H1 (cell line): ENCODE measurements around the gene TMEM52B. TPM values are rescaled to one million over a fixed set of nuclear protein-coding genes. Genes with fewer than 3 reads are reported as not detected.
"Not testable (repeated sequence)": the region's sequence is repeated elsewhere in the genome, so short reads cannot be mapped to it uniquely, and the experiment has no call there.

Source experiments
- CTCF ChIA-PET: fragments of 300-600 bp; sonication (Branson Sonifier 250); formaldehyde crosslinking; loops from one replicate; lab custom pipeline; 2021; ENCODE audit not compliant: partially characterized antibody; lab: Charles Lee
- POLR2A ChIA-PET: fragments of 300-600 bp; sonication (Branson Sonifier 250); formaldehyde crosslinking; loops from one replicate; lab custom pipeline; 2021; ENCODE audit warnings: inconsistent platforms; ENCODE audit not compliant: partially characterized antibody; lab: Charles Lee
- DNase-seq, 2 experiments: peaks; one replicate each; pipeline versions ENCODE4 v3.0.0 to v3.0.0-alpha.2; 2010 to 2022; ENCODE audit warnings: low spot score in 2 of 2, low read depth in 1 of 2, mixed read lengths in 1 of 2
- FAIRE-seq: peaks from 2 replicates; lab custom pipeline; 2011; peaks lifted over from hg19 to GRCh38; lab: Jason Lieb, UNC
- H2AFZ ChIP-seq: 2 replicates; pipeline ENCODE4 v1.8.1; 2012; ENCODE audit warnings: low read length, inconsistent platforms
- H2AK5ac ChIP-seq: 2 replicates; pipeline ENCODE4 v1.6.1; 2013; ENCODE audit warnings: low read depth, low read length
- H2BK120ac ChIP-seq: replicated peaks from 2 replicates; pipeline ENCODE3; 2013; ENCODE audit warnings: low read depth, low read length, inconsistent platforms
- H2BK12ac ChIP-seq: 2 replicates; pipeline ENCODE4 v1.6.1; 2013; ENCODE audit warnings: low read depth, low read length
- H2BK15ac ChIP-seq: 2 replicates; pipeline ENCODE4 v1.6.1; 2013; ENCODE audit warnings: low read length
- H2BK20ac ChIP-seq: 2 replicates; pipeline ENCODE4 v1.6.1; 2013; ENCODE audit warnings: low read length
- H2BK5ac ChIP-seq: 2 replicates; pipeline ENCODE4 v1.6.1; 2013; ENCODE audit warnings: low read depth, low read length
- H3K14ac ChIP-seq: 2 replicates; pipeline ENCODE4 v1.6.1; 2013; ENCODE audit warnings: inconsistent platforms; ENCODE audit not compliant: insufficient read length
- H3K18ac ChIP-seq: 2 replicates; pipeline ENCODE4 v1.6.1; 2013; ENCODE audit warnings: low read length; ENCODE audit errors: extremely low read depth
- H3K23ac ChIP-seq: 2 replicates; pipeline ENCODE4 v1.6.1; 2013; ENCODE audit warnings: inconsistent platforms; ENCODE audit not compliant: insufficient read length
- H3K23me2 ChIP-seq: 2 replicates; pipeline ENCODE4 v1.6.1; 2013; ENCODE audit warnings: low read depth, low read length
- H3K27ac ChIP-seq: 2 replicates; pipeline ENCODE4 v1.6.1; 2011; ENCODE audit warnings: low read depth, low read length, inconsistent platforms
- H3K27me3 ChIP-seq, 4 experiments: replicated peaks in 1 of 4; 1 replicate in 1 of 4; 2 replicates in 3 of 4; pipeline versions ENCODE4 v1.6.1 to v1.8.1; 2011 to 2013; ENCODE audit warnings: low read length in 3 of 4, mild to moderate bottlenecking in 3 of 4, inconsistent platforms in 2 of 4, mixed read lengths in 2 of 4, moderate library complexity in 1 of 4; ENCODE audit not compliant: control insufficient read depth in 3 of 4, insufficient read depth in 3 of 4; ENCODE audit errors: extremely low read depth in 1 of 4
- H3K36me3 ChIP-seq, 4 experiments: 2 replicates each; pipeline versions ENCODE4 v1.6.1 to v1.8.1; 2011 to 2013; ENCODE audit warnings: mild to moderate bottlenecking in 4 of 4, low read length in 3 of 4, moderate library complexity in 2 of 4, control low read depth in 1 of 4, inconsistent platforms in 1 of 4; ENCODE audit not compliant: insufficient read depth in 4 of 4, control insufficient read depth in 2 of 4
- H3K4ac ChIP-seq: replicated peaks from 2 replicates; pipeline ENCODE3; 2013; ENCODE audit warnings: low read length, low read depth, mixed read lengths, inconsistent platforms; ENCODE audit not compliant: insufficient read length
- H3K4me1 ChIP-seq, 4 experiments: replicated peaks in 1 of 4; 1 replicate in 1 of 4; 2 replicates in 3 of 4; pipeline versions ENCODE4 v1.6.1 to v1.8.1; 2011 to 2013; ENCODE audit warnings: low read length in 3 of 4, inconsistent platforms in 2 of 4, mixed read lengths in 1 of 4; ENCODE audit not compliant: insufficient read depth in 4 of 4, control insufficient read depth in 3 of 4
- H3K4me2 ChIP-seq, 2 experiments: 2 replicates each; pipeline versions ENCODE4 v1.6.1 to v1.8.1; 2011 to 2013; ENCODE audit warnings: low read depth in 2 of 2, low read length in 2 of 2, control low read depth in 1 of 2, inconsistent platforms in 1 of 2, mild to moderate bottlenecking in 1 of 2; ENCODE audit not compliant: insufficient read depth in 1 of 2
- H3K4me3 ChIP-seq, 4 experiments: fragments of 200-600, 300-600 bp in 1 of 4; sonication (generic), shearing (Covaris generic), sonication (Bioruptor Twin) in 1 of 4; 2 replicates each; pipeline versions ENCODE4 v1.5.1 to v1.8.1; 2011 to 2016; ENCODE audit warnings: low read length in 4 of 4, low read depth in 3 of 4, control low read depth in 2 of 4, inconsistent platforms in 2 of 4, mild to moderate bottlenecking in 2 of 4, mixed read lengths in 1 of 4, moderate library complexity in 1 of 4; ENCODE audit not compliant: insufficient read depth in 2 of 4; ENCODE audit errors: extremely low read depth in 1 of 4
- H3K56ac ChIP-seq: replicated peaks from 2 replicates; pipeline ENCODE3; 2013; ENCODE audit warnings: low read depth, mild to moderate bottlenecking, mixed read lengths, low read length, inconsistent platforms; ENCODE audit not compliant: insufficient read length
- H3K79me1 ChIP-seq: 2 replicates; pipeline ENCODE4 v1.6.1; 2013; ENCODE audit warnings: low read depth, low read length, control low read depth
- H3K79me2 ChIP-seq, 2 experiments: 2 replicates each; pipeline versions ENCODE4 v1.6.1 to v1.8.1; 2012 to 2013; ENCODE audit warnings: low read length in 2 of 2, mild to moderate bottlenecking in 2 of 2, inconsistent platforms in 1 of 2; ENCODE audit not compliant: insufficient read depth in 2 of 2, control insufficient read depth in 1 of 2
- H3K9ac ChIP-seq, 4 experiments: replicated peaks in 1 of 4; 1 replicate in 1 of 4; 2 replicates in 3 of 4; pipeline versions ENCODE4 v1.6.1 to v1.8.1; 2011 to 2013; ENCODE audit warnings: low read depth in 3 of 4, low read length in 3 of 4, control low read depth in 2 of 4, mild to moderate bottlenecking in 2 of 4, moderate library complexity in 2 of 4, inconsistent platforms in 1 of 4; ENCODE audit errors: extremely low read depth in 1 of 4
- H3K9me3 ChIP-seq, 2 experiments: 2 replicates each; pipeline versions ENCODE4 v1.6.1 to v1.8.1; 2012 to 2013; ENCODE audit warnings: mild to moderate bottlenecking in 2 of 2, moderate library complexity in 2 of 2, control low read depth in 1 of 2, inconsistent platforms in 1 of 2, low read depth in 1 of 2, low read length in 1 of 2, mixed read lengths in 1 of 2; ENCODE audit not compliant: insufficient read depth in 2 of 2
- H4K20me1 ChIP-seq, 2 experiments: replicated peaks in 1 of 2; 2 replicates each; pipeline versions ENCODE3 to v1.8.1; 2011 to 2013; ENCODE audit warnings: inconsistent platforms in 2 of 2, low read length in 2 of 2, mild to moderate bottlenecking in 1 of 2; ENCODE audit not compliant: insufficient read depth in 2 of 2, control insufficient read depth in 1 of 2
- H4K5ac ChIP-seq: 2 replicates; pipeline ENCODE4 v1.6.1; 2013; ENCODE audit warnings: low read length, low read depth, mixed read lengths, inconsistent platforms; ENCODE audit not compliant: insufficient read length
- H4K8ac ChIP-seq: 2 replicates; pipeline ENCODE4 v1.8.0; 2013; ENCODE audit warnings: mild to moderate bottlenecking, moderate library complexity, low read length, inconsistent platforms; ENCODE audit not compliant: insufficient read depth; ENCODE audit errors: extremely low read depth
- H4K91ac ChIP-seq: replicated peaks from 2 replicates; pipeline ENCODE3; 2013; ENCODE audit warnings: low read length, mixed read lengths, inconsistent platforms; ENCODE audit not compliant: insufficient read length
- WGBS, 2 experiments: shearing (Covaris generic) in 1 of 2; methylation state at CpG; one replicate each; pipeline versions ENCODE4 v1.1.6 to v1.1.7; 2013 to 2015; ENCODE audit warnings: low lambda C conversion rate in 2 of 2, mixed read lengths in 2 of 2, inconsistent platforms in 1 of 2, low coverage in 1 of 2, missing lambda C conversion rate in 1 of 2; ENCODE audit not compliant: insufficient replicate concordance in 2 of 2, insufficient coverage in 1 of 2, insufficient read length in 1 of 2; ENCODE audit errors: extremely low coverage in 1 of 2, missing lambda C conversion rate in 1 of 2; 5-methylcytosine and 5-hydroxymethylcytosine counted together
- polyA plus RNA-seq, 7 experiments: library from polyadenylated mRNA; depleted of rRNA in 3 of 7; stranded (reverse) in 5 of 7; unstranded in 2 of 7; fragments of >200 nt in 5 of 7; fragments of 200-250 nt in 2 of 7; gene quantifications; 1 replicate in 5 of 7; 2 replicates in 1 of 7; 4 replicates in 1 of 7; pipeline versions ENCODE4 v1.2.1 to v1.2.3, GENCODE V29; 2011 to 2013; ENCODE audit warnings: missing spikeins in 2 of 7, mixed read lengths in 2 of 7
- total RNA-seq: library from RNA; stranded (reverse); fragmentation: NEBNext Ultra II Directional; extraction: Animal tissue kit (Norgen Biotek cat#: 25700); gene quantifications from 2 replicates; pipeline ENCODE4 v1.2.1, GENCODE V29; 2021

The TMEM52B gene
- total and polyA plus RNA-seq, 2 of the 8 experiments (the other 6 are each of a cell fraction or from before 2014, with no cell fraction given): not detected

DNA sequence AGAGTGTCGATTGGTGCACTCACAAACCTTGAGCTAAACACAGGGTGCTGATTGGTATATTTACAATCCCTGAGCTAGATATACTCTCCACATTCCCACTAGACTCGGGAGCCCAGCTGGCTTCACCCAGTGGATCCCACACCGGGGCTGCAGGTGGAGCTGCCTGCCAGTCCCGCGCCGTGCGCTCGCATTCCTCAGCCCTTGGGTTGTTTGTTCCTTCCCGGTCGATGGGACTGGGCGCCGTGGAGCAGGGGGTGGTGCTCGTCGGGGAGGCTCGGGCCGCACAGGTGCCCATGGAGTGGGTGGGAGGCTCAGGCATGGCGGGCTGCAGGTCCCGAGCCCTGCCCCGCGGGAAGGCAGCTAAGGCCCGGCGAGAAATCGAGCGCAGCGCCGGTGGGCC, 46.6 kb downstream of the TMEM52B start:
- WGBS, 2 experiments: 94% methylated on average over 8 of the region's 26 CpGs; no CpG with 5 or more reads in 1 of the 2 experiments
- FAIRE-seq: not testable (repeated sequence)

More for the DNA sequence above, 46.6 kb downstream of the TMEM52B start:
- H4K8ac ChIP-seq, H3K56ac ChIP-seq, H3K18ac ChIP-seq, H2AFZ ChIP-seq, H4K20me1 ChIP-seq, H2BK120ac ChIP-seq, H3K9ac ChIP-seq, H3K14ac ChIP-seq, H2AK5ac ChIP-seq, H3K23ac ChIP-seq, H3K27me3 ChIP-seq, H3K79me2 ChIP-seq, POLR2A ChIA-PET, H2BK5ac ChIP-seq, H3K27ac ChIP-seq, H4K5ac ChIP-seq, H3K79me1 ChIP-seq, H3K4ac ChIP-seq, DNase-seq, H4K91ac ChIP-seq, H2BK15ac ChIP-seq, H3K23me2 ChIP-seq, H3K4me1 ChIP-seq, H3K4me2 ChIP-seq, H2BK20ac ChIP-seq, H3K4me3 ChIP-seq, H3K9me3 ChIP-seq, H2BK12ac ChIP-seq: not testable (repeated sequence)
- CTCF ChIA-PET: interaction anchor here (5.0 kb wide), 1 partner anchor 11 kb away, joined by 30 read pairs; no protein-coding TSS in a partner anchor
- peaks cover 11 to 41% (median 35%) of the 10 kb centered on the region in 4 experiments for H3K36me3 ChIP-seq
